WTC11 (cell line): Measurements from ENCODE around the gene ZNF407. TPM values are rescaled to one million over a fixed set of nuclear protein-coding genes. Genes with fewer than 3 reads are reported as not detected.

ENCODE experiments used
- ATAC-seq: fragments of 200-7000 bp; cut with Tn5 transposase; 2 replicates; pipeline ENCODE4 v1.10.0; 2021; ENCODE audit warnings: mild to moderate bottlenecking, moderate library complexity
- CTCF ChIA-PET: fragments of 300-600 bp; sonication (Branson Sonifier 250); formaldehyde crosslinking; loops from one replicate; lab custom pipeline; 2021; ENCODE audit warnings: antibody characterized with exemption; lab: Charles Lee
- POLR2A ChIA-PET: fragments of 350-600 bp; sonication (Branson Sonifier 250); formaldehyde crosslinking; loops from one replicate; lab custom pipeline; 2021; ENCODE audit warnings: antibody characterized with exemption; lab: Charles Lee
- DNase-seq: peaks from one replicate; pipeline ENCODE4 v3.0.0; 2021; ENCODE audit warnings: low spot score
- H3K27ac Mint-ChIP-seq: 2 replicates; pipeline ENCODE4 v1.8.0; 2021; ENCODE audit warnings: mixed read lengths
- H3K27me3 Mint-ChIP-seq: 2 replicates; pipeline ENCODE4 v1.8.0; 2021; ENCODE audit warnings: low read depth, mild to moderate bottlenecking, moderate library complexity, mixed read lengths
- H3K36me3 Mint-ChIP-seq: 2 replicates; pipeline ENCODE4 v1.8.0; 2021; ENCODE audit warnings: mixed read lengths
- H3K4me1 Mint-ChIP-seq: 2 replicates; pipeline ENCODE4 v1.8.0; 2022; ENCODE audit warnings: mixed read lengths
- H3K4me3 Mint-ChIP-seq: 2 replicates; pipeline ENCODE4 v1.8.0; 2021; ENCODE audit warnings: mild to moderate bottlenecking, moderate library complexity, mixed read lengths
- H3K9me3 Mint-ChIP-seq: 2 replicates; pipeline ENCODE4 v1.8.0; 2021; ENCODE audit warnings: mixed read lengths
- EMX1 ChIP-seq: fragments of 250-450 bp; sonication (Bioruptor Pico); IDR thresholded peaks from 2 replicates; pipeline ENCODE4 v1.8.0; 2021; ENCODE audit warnings: mild to moderate bottlenecking
- ERG ChIP-seq: fragments of 250-450 bp; sonication (Bioruptor Pico); IDR thresholded peaks from 2 replicates; pipeline ENCODE4 v1.8.0; 2021; ENCODE audit warnings: mild to moderate bottlenecking
- FOXJ3 ChIP-seq: sonication (generic); formaldehyde crosslinking; IDR thresholded peaks from 2 replicates; pipeline ENCODE4 v1.9.0; 2021; ENCODE audit warnings: missing genetic modification reagents, mild to moderate bottlenecking, borderline replicate concordance
- FOXP1 ChIP-seq: sonication (generic); formaldehyde crosslinking; IDR thresholded peaks from 2 replicates; pipeline ENCODE4 v1.8.0; 2022; ENCODE audit warnings: missing genetic modification reagents, mild to moderate bottlenecking, moderate library complexity, borderline replicate concordance
- HMGXB4 ChIP-seq: sonication (generic); formaldehyde crosslinking; IDR thresholded peaks from 2 replicates; pipeline ENCODE4 v1.8.1; 2023; ENCODE audit warnings: mild to moderate bottlenecking, moderate library complexity, missing genetic modification reagents
- IRF2 ChIP-seq: sonication (generic); formaldehyde crosslinking; IDR thresholded peaks from 2 replicates; pipeline ENCODE4 v1.8.0; 2022; ENCODE audit warnings: low read depth, missing genetic modification reagents, borderline replicate concordance
- KAT7 ChIP-seq: sonication (generic); formaldehyde crosslinking; IDR thresholded peaks from 2 replicates; pipeline ENCODE4 v1.8.1; 2023; ENCODE audit warnings: missing genetic modification reagents, mild to moderate bottlenecking, borderline replicate concordance
- MLX ChIP-seq: sonication (generic); formaldehyde crosslinking; IDR thresholded peaks from 2 replicates; pipeline ENCODE4 v1.8.1; 2023; ENCODE audit warnings: mild to moderate bottlenecking, missing genetic modification reagents, moderate library complexity
- OVOL2 ChIP-seq: fragments of 250-450 bp; sonication (Bioruptor Pico); IDR thresholded peaks from 2 replicates; pipeline ENCODE4 v1.9.0; 2021; ENCODE audit warnings: mild to moderate bottlenecking, borderline replicate concordance
- SMAD4 ChIP-seq: sonication (generic); formaldehyde crosslinking; IDR thresholded peaks from 2 replicates; pipeline ENCODE4 v1.8.0; 2022; ENCODE audit warnings: mild to moderate bottlenecking, missing genetic modification reagents
- USF2 ChIP-seq: sonication (generic); formaldehyde crosslinking; IDR thresholded peaks from 2 replicates; pipeline ENCODE4 v1.8.1; 2023; ENCODE audit warnings: mild to moderate bottlenecking, missing genetic modification reagents, moderate library complexity
- ZBTB21 ChIP-seq: sonication (generic); formaldehyde crosslinking; IDR thresholded peaks from 2 replicates; pipeline ENCODE4 v1.8.1; 2023; ENCODE audit warnings: mild to moderate bottlenecking, missing genetic modification reagents, borderline replicate concordance
- ZNF232 ChIP-seq: sonication (generic); formaldehyde crosslinking; IDR thresholded peaks from 2 replicates; pipeline ENCODE4 v1.8.0; 2022; ENCODE audit warnings: mild to moderate bottlenecking, missing genetic modification reagents
- ZNF281 ChIP-seq: sonication (generic); formaldehyde crosslinking; IDR thresholded peaks from 2 replicates; pipeline ENCODE4 v1.8.0; 2023; ENCODE audit warnings: mild to moderate bottlenecking, missing genetic modification reagents
- ZNF317 ChIP-seq: sonication (generic); formaldehyde crosslinking; IDR thresholded peaks from 2 replicates; pipeline ENCODE4 v1.8.1; 2023; ENCODE audit warnings: low read depth, mild to moderate bottlenecking, moderate library complexity, missing genetic modification reagents, borderline replicate concordance
- ZNF423 ChIP-seq: fragments of 250-450 bp; sonication (Bioruptor Pico); IDR thresholded peaks from 2 replicates; pipeline ENCODE4 v2.1.2; 2022; ENCODE audit warnings: mild to moderate bottlenecking, moderate library complexity
- total RNA-seq: library from RNA; stranded (reverse); gene quantifications from 3 replicates; pipeline ENCODE4 v1.2.3, GENCODE V29; 2021
- TF ChIP-seq, protein P1 (sequence below): fragments of 250-450 bp; sonication (Bioruptor Pico); IDR thresholded peaks from 2 replicates; pipeline ENCODE4 v1.9.0; 2021; ENCODE audit warnings: mild to moderate bottlenecking, borderline replicate concordance

Gene ZNF407
- total RNA-seq, 1 experiment from 2014 or later, result 6.5 TPM

DNA sequence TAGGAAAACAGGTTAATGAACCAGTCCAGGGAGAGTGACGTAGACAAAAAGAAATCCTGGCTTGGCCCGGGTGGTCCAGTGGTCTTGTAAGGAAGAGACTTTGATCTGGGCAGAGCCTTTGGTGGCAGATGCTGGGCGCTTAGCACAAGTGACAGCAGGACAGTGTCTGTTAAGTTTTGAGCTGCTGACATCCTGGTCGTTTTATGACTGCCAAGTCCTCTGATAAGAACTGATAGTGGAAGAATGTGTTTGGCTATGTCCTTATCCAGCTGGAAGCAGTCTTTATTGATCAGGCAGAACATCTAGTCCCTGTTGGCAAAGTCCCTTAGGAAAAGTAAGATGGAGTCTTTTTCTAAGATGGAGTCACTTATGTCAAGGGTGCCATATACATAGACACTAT, 27.4 kb upstream of the ZNF407 start (continued):
- TF ChIP-seq ZNF317 (CRISPR knock-in tag), result no peak
- no peak for TF ChIP-seq OVOL2 (CRISPR knock-in tag)
- no peak for TF ChIP-seq KAT7

DNA sequence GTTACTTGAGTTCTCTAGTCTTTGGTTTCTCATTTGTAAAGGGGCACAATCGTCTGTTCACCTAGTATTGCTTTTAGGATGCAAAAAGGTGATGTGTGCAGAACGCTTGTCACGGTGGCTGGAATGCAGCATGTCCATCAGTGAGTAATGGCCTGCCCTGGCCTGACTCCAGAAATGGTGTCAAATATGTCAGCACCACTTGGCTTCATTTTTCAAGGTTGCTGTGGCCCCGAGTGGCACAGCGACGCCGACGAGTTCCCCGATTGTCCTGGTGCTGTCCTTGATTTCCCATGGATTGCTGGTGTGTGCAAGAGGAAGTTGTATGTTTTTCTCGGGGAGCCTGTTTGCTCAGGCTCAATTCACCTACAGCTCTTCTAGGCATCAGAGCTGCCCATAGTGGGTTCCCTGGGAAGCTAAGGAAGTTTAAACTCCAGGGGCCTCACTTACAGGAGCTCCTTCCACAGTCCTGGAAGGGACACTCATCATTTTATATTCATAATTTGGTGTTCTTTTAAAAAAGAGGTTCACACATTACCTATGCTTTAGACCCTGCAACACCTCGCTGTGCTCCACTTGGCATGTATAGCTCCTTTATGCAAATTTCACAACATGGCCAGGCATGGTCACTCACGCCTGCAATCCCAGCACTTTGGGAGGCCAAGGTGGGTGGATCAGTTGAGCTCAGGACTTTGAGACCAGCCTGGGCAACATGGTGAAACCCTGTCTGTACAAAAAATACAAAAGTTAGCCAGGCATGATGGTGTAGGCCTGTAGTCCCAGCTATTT, 25.6 kb upstream of the ZNF407 start:
- Mint-ChIP-seq H3K4me1 (peaks cover 8% of the 10 kb centered on the region), H3K4me3 (no peak overlapping the region), H3K36me3 (peaks cover 10% of the 10 kb centered on the region), H3K27ac (no peak overlapping the region), H3K9me3 (peaks cover 40% of the 10 kb centered on the region), H3K27me3 (peaks cover 8% of the 10 kb centered on the region)
- CTCF ChIA-PET, result no interaction called here
- POLR2A ChIA-PET, result no interaction called here
- DNase-seq (no peak), ATAC-seq (no peak)
- TF ChIP-seq ZNF281 (CRISPR knock-in tag) (no peak), MLX (CRISPR knock-in tag) (no peak), FOXJ3 (CRISPR knock-in tag) (no peak), FOXP1 (CRISPR knock-in tag) (no peak), USF2 (CRISPR knock-in tag) (no peak), ZNF232 (CRISPR knock-in tag) (no peak), EMX1 (no peak), ERG (no peak), HMGXB4 (CRISPR knock-in tag) (no peak), ZNF423 (CRISPR knock-in tag) (no peak), ZBTB21 (CRISPR knock-in tag) (no peak), SMAD4 (no peak), IRF2 (CRISPR knock-in tag) (no peak)
- TF ChIP-seq, protein P1, sequence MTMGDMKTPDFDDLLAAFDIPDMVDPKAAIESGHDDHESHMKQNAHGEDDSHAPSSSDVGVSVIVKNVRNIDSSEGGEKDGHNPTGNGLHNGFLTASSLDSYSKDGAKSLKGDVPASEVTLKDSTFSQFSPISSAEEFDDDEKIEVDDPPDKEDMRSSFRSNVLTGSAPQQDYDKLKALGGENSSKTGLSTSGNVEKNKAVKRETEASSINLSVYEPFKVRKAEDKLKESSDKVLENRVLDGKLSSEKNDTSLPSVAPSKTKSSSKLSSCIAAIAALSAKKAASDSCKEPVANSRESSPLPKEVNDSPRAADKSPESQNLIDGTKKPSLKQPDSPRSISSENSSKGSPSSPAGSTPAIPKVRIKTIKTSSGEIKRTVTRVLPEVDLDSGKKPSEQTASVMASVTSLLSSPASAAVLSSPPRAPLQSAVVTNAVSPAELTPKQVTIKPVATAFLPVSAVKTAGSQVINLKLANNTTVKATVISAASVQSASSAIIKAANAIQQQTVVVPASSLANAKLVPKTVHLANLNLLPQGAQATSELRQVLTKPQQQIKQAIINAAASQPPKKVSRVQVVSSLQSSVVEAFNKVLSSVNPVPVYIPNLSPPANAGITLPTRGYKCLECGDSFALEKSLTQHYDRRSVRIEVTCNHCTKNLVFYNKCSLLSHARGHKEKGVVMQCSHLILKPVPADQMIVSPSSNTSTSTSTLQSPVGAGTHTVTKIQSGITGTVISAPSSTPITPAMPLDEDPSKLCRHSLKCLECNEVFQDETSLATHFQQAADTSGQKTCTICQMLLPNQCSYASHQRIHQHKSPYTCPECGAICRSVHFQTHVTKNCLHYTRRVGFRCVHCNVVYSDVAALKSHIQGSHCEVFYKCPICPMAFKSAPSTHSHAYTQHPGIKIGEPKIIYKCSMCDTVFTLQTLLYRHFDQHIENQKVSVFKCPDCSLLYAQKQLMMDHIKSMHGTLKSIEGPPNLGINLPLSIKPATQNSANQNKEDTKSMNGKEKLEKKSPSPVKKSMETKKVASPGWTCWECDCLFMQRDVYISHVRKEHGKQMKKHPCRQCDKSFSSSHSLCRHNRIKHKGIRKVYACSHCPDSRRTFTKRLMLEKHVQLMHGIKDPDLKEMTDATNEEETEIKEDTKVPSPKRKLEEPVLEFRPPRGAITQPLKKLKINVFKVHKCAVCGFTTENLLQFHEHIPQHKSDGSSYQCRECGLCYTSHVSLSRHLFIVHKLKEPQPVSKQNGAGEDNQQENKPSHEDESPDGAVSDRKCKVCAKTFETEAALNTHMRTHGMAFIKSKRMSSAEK (CRISPR knock-in tag), result no peak
